Breast epithelium (tissue), 3 donors: Measurements from ENCODE around the gene VSTM2L.

Experiments
- CTCF ChIP-seq, 3 donors: fragments of 450-650 bp; IDR thresholded peaks; one replicate each; pipeline ENCODE4 v1.5.1; 2016 to 2017; ENCODE audit warnings: antibody characterized with exemption in 3 of 3, mild to moderate bottlenecking in 3 of 3, moderate library complexity in 3 of 3
- POLR2A ChIP-seq: fragments of 450-650 bp; IDR thresholded peaks from one replicate; pipeline ENCODE4 v1.6.1; 2016; ENCODE audit warnings: antibody characterized with exemption, mild to moderate bottlenecking, moderate library complexity
- POLR2AphosphoS5 ChIP-seq, 3 donors: sonication (generic); formaldehyde crosslinking; IDR thresholded peaks; one replicate each; pipeline ENCODE4 v1.6.1; 2017; ENCODE audit warnings: antibody characterized with exemption in 3 of 3

- TF ChIP-seq CTCF (IDR thresholded peaks at IDR 0.05) (no peak), POLR2A (no peak), POLR2AphosphoS5 (IDR thresholded peaks at IDR 0.05) (no peak)
Observed at GRCh38 chr20:37890108-37890507, 12.8 kb upstream of the VSTM2L start.
